OCI-LY7 (cell line): ENCODE results near the gene UBE2G2.

ENCODE experiments used
- EZH2phosphoT487 ChIP-seq: fragments of 200-600 bp; sonication (generic); IDR thresholded peaks from 2 replicates; pipeline ENCODE4 v1.6.1; 2018; ENCODE audit warnings: low read depth, borderline replicate concordance, mild to moderate bottlenecking, mixed run types, antibody characterized with exemption, low read length, moderate library complexity, mixed read lengths
- TF ChIP-seq, protein P1 (sequence below): fragments of 200-600 bp; sonication (generic); conservative IDR thresholded peaks from 2 replicates; pipeline ENCODE4 v1.5.1; 2014; ENCODE audit warnings: mild to moderate bottlenecking, antibody characterized with exemption, low read length, moderate library complexity, mixed read lengths

DNA sequence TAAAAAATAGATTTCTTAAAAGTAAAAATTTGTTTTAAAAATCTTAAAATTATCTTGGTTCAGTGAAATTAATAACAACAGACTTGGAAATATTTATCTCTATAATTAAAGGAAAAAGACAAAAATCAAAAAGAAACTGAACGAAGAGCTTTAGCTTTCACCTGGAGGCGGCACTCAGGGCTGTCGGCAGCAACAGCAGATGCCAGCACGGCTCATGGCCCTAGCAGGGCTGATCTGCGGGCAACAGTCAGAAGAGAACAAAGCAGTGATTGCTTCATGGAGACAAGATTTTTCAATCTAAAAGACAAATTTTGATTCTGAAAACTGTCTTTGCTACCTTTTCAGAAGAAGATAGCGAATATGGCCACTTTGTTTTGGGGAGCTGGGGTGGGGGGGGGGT, 22.6 kb downstream of the UBE2G2 start:
- no peak for TF ChIP-seq EZH2phosphoT487
- TF ChIP-seq, protein P1, sequence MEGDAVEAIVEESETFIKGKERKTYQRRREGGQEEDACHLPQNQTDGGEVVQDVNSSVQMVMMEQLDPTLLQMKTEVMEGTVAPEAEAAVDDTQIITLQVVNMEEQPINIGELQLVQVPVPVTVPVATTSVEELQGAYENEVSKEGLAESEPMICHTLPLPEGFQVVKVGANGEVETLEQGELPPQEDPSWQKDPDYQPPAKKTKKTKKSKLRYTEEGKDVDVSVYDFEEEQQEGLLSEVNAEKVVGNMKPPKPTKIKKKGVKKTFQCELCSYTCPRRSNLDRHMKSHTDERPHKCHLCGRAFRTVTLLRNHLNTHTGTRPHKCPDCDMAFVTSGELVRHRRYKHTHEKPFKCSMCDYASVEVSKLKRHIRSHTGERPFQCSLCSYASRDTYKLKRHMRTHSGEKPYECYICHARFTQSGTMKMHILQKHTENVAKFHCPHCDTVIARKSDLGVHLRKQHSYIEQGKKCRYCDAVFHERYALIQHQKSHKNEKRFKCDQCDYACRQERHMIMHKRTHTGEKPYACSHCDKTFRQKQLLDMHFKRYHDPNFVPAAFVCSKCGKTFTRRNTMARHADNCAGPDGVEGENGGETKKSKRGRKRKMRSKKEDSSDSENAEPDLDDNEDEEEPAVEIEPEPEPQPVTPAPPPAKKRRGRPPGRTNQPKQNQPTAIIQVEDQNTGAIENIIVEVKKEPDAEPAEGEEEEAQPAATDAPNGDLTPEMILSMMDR, result no peak
